GM19099 (cell line): ENCODE data around the gene PEX19.

ENCODE experiments used
- POLR2A ChIP-seq: IDR thresholded peaks from 3 replicates; pipeline ENCODE4 v1.6.1; 2011; ENCODE audit warnings: low read depth; ENCODE audit not compliant: insufficient read length; ENCODE audit errors: extremely low read depth

Gene PEX19

DNA sequence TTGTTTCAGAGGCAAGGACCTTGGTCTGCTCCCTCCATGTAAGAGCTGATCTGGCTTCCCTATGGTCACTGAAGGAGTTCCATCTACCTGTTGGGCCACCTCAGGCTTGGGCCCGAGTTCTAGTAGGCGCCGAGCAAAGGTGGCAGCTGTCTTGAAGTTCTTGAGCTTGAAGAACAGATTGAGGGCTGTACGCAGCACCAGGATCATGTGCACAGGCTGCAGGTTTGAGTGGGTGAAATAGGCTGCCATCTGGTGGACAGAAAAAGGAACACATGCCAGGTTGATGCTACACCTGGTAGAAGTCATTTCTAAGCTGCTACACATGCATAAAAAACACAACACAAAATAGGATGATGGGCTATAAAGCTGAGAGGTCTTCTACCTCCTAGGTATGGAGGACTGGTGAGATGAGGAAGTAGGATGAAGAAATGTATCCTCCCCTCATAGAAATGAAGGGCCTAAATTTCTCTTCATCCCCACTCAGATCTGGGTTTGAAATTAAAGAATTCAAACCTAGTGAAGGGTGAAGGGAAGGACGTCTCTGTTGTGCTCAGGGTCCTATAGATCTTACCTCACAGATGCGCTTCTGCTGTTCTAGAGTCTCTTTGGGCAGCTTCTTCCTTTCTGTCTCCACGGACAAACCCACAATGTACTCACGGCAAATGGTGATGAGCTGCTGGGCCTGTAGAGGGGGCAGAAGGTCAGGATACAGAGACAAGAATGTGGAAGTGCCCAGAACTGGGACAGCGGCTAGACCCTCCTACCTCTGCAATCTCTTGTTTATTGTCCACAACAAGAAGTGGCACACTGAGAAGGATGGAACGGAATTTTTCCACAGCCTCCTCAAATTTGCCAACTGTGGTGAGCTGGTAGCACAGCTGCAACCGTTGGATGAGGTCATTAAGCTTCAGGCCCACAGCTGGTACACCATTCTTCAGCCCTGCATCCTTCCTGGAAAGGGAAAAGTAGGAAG is 6.6 kb upstream of the PEX19 start:
- no peak for TF ChIP-seq POLR2A

- TF ChIP-seq POLR2A: no peak
These were observed 573 bp upstream of the PEX19 start for GRCh38 chr1:160285506-160285905.

- no peak for TF ChIP-seq POLR2A
These were observed 632 bp downstream of the PEX19 start for GRCh38 chr1:160284220-160284781.

- no peak for TF ChIP-seq POLR2A
These were observed 2.1 kb downstream of the PEX19 start for GRCh38 chr1:160282807-160283206.

DNA sequence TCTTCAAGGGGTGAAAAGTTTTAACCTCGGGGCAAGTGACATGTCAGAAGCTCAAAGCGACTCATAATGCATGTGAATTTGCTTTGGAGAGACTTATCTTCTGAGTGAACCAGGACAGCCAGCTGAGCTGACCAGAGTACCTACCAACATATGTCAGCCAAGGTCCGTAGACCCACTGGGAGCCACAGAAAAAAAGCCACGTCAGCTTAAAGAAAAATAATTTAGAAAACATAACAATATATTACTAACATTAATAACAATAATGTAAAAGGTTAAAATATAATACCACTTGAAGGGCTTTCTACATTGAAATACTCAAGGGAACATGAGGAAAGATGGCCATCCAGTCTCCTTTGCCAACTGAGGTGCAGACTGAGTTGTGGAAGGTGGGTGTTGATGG is 6.9 kb downstream of the PEX19 start:
- no peak for TF ChIP-seq POLR2A

GRCh38 chr1:160277330-160277729 is 7.6 kb downstream of the PEX19 start:
- TF ChIP-seq POLR2A: no peak

DNA sequence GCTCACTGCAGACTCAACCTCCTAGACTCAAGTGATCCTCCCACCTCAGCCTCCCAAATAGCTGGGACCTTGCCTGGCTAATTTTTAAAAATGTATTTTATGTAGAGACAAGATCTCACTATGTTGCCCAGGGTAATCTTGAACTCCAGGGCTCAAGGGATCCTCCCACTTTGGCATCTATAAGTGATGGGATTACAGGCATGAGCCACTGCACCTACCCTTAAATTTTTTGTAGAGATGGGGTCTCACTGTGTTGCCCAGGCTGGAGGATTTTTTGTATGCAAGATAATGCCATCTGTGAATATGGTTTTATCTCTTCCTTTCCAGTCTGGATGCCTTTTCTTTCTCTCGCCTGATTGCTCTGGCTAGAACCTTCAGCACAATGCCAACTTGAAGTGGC is 13.9 kb downstream of the PEX19 start:
- TF ChIP-seq POLR2A: no peak

GRCh38 chr1:160267284-160267991 is 17.5 kb downstream of the PEX19 start:
- TF ChIP-seq POLR2A: no peak

- TF ChIP-seq POLR2A: no peak
These were observed 20.1 kb downstream of the PEX19 start for GRCh38 chr1:160264795-160265307.

DNA sequence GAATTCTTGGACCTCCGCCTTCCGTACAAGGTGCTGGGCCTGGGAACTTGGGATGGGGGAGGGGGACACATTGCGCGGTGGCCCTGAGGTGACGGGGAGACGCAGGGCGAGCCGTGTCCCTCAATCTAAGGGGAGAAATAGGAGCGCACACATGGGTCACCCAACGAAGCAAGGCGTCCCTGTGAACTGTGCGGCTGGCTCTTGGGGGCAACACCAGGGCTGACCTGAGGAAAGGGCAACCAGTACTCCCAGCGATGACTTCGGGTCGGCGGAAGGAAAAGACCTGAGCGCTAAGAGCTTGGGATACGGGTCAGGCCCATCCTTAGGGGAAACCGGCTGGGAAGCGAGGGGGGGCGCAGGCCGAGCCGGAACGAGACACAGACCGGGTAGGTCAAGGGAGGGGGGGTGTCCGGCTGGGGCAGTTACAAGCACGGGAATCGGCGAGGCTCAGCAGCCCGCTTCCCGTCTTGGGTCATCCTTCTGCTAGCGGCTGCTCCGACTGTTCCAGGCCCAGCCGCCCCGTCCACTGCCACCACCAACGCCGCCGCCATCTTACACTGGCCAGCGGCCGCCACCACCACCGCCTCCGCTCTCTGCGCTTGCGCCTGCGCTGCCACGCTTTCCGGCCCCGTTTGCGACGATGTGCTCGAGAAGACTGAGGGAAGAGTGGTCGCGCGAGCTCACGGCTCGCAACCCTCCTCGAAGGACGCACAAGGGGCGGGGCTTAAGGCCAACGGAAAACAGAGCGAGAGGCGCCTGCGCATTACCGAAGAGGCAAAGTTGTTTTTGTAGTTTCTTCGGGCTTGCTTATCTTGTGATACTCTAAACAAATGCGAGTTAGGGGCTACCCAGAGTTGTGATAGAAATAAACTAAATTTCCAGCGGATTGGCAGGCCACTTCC is 22.8 kb downstream of the PEX19 start, which contains the start of gene DCAF8:
Gene DCAF8, minus strand, starts transcription at position 657 of the 902 bp plus-strand sequence. CDS start 18,541 bp downstream, outside the sequence.
- TF ChIP-seq POLR2A: peak; percentile 94

DNA sequence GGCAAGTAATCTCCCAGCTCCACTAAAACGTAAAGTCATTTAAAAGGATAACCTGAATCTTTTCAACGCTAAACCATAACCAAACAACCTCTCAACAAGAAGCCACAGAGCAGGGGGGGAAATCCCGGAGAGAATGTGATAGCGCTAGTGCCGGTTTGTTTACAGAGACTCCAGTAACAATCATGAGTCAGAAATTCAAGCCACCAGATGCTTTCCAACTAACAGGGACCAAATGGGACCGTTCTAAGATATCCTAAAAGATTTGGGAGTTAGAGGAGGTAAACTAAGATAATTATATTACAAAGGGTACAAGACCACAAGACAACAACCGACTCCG is 23.4 kb downstream of the PEX19 start:
- no peak for TF ChIP-seq POLR2A

DNA sequence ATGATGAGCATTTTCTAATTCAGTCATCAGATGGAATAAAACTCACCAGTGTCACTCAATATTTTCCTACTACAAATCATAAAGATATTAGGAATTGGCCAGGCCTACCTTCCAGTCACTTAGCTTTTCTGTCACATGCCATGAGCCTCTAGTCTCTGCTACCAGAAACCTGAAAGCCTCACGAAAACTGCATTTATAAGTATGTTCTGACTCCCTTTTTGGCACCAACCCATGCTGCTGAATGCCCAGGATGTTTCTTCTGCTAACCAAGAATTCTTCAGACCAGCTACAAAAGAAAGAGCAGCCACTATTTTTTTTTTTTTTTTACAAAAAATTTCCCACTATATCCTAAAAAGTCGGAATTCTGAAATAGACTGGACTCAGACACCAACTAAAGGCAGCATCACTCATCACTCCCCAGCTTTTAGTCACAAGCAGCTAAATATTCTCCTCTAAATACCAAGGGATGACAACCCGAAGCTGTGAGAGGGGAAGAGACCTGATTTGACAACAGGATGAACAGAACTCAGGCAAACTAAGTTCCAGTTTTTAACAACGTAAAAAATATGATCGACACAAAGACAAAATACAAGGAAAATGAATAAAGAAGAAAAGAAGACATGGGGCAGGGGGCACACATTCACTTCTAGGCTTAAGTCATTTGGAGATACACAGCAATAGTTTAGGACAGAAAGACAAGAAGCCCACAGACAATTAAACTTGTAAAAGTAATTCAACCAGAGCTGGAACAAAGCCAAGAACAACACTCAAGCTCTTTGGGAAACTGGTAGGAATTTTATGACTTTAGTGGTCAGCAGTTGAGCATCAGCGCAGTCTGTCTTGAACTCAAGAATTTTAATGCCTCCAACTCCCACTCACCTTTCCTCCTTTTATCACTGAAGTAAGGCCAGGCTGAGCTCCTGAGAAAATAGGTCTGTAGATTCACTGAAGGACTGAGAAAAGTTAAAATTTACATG is 24.2 kb downstream of the PEX19 start:
- no peak for TF ChIP-seq POLR2A

DNA sequence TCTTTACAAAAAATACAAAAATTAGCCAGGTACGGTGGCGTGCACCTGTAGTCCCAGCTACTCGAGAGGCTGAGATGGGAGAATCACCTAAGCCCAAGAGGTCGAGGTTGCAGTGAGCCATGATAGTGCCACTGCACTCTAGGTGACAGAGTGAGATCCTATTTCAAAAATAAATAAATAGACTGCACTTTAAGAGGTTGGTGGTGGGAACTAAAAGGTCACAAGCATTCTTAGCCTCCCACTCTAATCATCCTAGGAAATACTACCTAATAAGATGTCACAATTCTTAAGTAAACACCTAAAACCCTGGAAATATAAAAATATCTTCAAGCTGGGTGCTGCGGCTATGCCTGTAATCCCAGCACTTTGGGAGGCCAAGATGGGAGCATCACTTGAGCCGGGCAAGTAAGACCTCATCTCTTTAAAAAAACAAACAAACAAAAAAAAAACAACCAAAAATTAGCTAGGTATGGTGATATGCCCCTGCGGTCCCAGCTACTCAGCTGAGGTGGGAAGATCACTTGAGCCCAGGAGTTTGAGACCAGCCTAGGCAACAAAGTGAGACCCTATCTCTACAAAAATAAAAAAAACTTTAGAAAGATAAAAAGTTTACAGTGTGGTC is 26.6 kb downstream of the PEX19 start:
- TF ChIP-seq POLR2A: no peak
